HG02571 (cell line): Measurements from ENCODE around the gene PAFAH2.
A peak's percentile ranks its signal among the peaks of the same experiment; 100 is the strongest.

Experiments used
- ATAC-seq: cut with Tn5 transposase; IDR thresholded peaks from one replicate; pipeline ENCODE4 v1.9.1; 2021; ENCODE audit warnings: mild to moderate bottlenecking, moderate library complexity; ENCODE audit not compliant: unreplicated experiment

The PAFAH2 gene

GRCh38 chr1:25997828-25998761, at the start of gene PAFAH2:
Gene PAFAH2, minus strand, starts transcription at chr1:25998063. Its CDS starts 7,247 bp downstream, at chr1:25990816.
- peak; percentile 96 for ATAC-seq

- no peak for ATAC-seq
These were observed 49.5 kb upstream of the PAFAH2 start for GRCh38 chr1:26047278-26047874.

GRCh38 chr1:26046246-26047095, 48.6 kb upstream of the PAFAH2 start:
- ATAC-seq: no peak

GRCh38 chr1:26045722-26046245, 47.9 kb upstream of the PAFAH2 start, which contains the start of gene SLC30A2:
Gene SLC30A2, minus strand, starts transcription at chr1:26046118. Its CDS starts 222 bp downstream, at chr1:26045896.
- ATAC-seq: no peak

DNA sequence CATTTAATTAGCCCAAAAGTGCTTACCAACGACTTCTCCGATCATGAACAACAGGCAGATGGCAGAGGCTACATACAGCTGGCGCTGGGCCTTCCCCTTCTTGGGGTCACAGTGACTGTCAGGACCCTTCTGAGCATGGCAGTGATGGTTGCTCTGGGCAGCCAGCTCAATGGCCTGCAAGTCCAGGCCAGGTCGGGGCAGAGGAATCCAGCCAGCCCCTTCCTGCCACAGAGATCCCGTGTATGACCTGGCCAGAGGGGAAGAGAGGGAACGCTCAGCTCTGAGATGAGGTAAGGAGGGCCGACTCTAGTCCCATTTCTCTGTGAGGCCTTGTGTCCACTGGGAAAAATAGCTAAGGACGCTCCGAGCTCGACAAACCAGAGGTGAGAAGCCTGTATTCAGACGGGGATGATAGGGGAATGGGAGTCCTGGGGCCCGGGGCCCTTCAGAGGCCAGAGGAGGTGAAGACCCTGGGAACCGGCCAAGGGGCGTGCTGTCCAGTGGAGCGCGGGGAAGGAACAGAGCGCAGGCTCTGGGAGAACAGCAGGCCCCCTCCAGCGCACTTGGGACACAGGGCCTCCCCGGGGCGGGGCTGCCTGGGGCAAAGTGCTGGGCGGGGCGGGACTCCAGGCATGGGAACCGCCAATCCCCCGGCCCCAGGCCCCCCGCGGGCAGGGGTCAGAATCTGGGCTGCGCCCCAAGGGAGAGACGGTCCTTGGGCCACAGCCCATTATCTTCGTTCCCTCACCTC, 47.3 kb upstream of the PAFAH2 start:
- ATAC-seq: no peak

DNA sequence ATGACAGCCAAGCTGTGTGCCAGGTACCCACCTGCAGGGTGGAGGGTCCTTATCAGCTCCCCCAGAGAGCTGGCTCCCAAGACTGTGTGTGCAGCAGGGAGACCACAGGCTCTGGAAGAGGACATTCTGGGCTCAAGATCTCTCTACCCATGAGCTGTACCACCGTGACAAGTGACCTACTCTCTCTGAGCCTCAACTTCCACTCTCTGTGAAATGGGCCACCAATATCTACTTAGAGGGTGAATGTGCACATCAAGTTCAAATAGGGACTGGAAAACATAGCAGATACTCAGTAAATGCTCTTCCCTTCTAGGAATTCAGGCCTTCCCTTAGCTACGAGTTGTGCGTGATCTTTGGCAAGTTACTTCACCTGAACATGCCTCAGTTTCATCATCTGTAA, 46.6 kb upstream of the PAFAH2 start:
- ATAC-seq: no peak

- no peak for ATAC-seq
These were observed 45.9 kb upstream of the PAFAH2 start for GRCh38 chr1:26043765-26044164.

DNA sequence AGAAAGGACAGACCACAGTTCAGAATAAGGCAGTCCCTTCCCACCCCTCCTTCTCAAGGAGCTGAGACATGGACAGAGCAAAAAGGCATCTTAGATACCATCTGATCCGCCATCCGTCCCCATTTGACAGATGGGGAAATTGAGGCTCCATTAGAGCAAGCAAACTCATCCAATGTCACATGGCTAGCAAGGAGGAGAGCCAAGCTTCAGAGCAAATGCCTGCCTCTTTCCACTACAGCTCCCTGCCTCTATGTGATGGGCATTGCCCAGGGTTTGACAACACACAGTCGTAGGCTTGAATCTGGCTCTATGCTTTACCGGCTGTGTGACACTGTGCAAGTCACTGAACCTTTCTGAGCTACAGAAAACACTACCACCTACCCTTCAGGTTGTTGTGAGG, 44.1 kb upstream of the PAFAH2 start:
- ATAC-seq: no peak

DNA sequence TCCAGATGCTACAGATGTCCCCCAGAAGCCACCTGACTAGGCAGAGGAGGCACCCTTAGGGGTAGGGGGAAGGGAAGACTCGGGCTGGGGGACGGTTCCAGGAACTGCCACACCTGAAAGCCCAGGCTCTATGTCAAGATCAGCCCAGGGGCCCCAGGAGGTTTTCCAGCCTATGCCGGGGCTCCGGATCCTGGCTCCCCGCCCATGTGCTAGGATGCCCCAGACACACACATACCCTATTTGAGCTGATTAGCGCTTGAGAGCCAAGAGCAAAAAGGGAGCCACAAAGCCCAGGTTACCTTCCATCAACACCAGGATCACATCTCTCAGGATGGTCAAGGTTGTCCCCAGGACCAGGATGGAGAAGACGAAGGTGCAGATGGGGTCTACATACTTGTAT, 43.5 kb upstream of the PAFAH2 start:
- no peak for ATAC-seq

DNA sequence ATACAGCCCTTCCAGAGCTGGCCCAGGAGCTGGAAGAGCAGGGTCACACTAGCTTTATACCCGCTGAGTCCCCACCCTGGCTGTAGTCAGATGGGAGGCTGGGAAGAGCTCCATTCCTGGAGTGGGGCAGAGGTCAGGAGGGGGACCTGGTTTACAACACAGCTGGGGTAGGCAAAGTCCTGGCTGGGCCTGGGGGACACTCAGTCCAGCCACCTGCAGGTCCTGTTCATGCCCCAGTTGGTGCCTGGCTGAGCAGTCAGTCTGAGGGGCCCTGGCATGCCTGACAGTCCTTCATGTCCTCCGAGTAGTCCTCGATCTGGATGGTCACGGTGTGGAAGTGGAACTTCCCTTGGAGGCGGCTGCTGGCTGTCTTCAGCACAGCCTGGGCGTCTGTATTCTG, 41.0 kb upstream of the PAFAH2 start:
- ATAC-seq: no peak

DNA sequence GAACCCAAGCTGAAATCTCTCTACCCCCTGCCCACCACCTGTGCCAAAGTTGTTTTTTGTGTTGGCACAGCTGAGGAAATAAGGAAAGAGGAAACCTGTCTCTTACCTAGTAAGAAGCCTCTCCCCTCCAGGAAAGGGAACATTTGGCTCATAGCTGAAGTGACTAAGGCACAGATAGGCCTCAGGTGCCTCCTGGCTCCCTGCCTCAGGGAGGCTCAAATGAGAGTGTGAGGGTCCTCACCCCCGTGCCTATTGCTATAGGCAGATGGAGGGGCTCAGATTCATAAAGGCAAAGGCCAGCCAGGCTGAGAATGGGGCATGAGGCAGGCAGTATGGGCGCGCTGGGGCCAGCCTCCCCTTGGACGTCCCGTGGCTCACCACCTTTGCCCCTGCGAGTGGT, 40.6 kb upstream of the PAFAH2 start:
- ATAC-seq: no peak

- no peak for ATAC-seq
These were observed 40.0 kb upstream of the PAFAH2 start for GRCh38 chr1:26037904-26038303.

DNA sequence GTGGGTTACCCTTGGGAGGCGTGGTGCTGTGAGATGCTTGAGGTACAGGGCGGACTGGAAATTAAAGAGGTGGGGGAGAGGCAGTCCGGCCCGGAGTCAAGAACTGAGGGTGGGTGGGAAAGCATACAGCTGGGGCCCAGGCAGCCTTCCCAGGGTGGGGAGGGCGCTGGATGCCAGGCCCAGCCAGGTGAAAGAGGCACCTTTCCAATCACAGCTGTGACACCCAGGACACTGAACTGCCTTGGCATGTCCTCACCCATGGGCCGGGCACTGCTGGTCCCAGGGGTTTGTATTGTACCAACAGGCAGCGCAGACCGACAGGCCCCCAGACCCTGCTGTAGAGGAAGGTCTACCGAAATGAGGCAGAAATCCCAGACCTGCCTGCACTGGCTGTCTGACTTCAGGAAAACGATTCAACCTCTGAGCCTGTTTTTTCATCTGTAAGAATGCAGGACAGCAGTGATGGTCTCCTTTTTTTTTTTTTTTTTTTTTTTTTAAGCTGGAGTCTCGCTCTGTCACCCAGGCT, 39.0 kb upstream of the PAFAH2 start:
- ATAC-seq: no peak

DNA sequence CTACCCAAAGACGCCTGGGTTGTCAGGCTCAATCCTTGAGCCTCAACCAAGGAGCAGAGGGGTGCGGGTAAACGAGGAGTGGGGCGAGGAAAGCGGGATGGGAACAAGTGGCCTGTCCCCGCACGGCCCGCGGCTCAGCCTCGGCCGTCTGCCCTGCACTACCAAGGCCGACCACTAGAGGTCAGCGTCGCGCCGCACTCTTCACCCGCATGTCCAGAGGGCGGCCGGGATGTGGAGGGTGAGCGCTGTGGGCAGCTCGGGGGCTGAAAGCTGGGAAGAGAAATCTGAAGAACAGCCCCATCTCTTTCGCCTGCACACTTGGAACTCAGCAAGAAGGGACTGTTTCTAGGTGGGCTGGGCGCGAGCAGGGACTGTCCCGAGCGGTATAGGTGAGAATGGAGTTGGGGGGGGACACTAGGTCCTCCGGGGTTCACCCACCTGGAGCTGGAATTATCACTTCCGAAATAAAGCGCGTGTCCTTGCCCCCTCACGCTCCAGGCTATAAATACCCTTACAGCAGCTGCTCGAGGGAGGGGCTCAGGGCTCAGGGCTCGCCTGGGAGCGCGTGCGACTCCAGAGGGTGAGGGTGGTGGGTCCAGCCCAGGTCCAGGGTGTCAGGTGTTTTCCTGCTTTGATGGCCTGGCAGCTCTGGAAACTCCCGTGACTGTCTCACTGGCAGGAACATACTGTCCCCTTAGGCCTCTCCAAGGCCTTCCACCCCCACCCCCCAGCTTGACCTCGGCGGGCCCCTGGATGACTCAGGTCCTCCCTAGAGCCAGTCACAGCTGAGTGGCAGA, 38.3 kb upstream of the PAFAH2 start:
- peak; percentile 59 for ATAC-seq

DNA sequence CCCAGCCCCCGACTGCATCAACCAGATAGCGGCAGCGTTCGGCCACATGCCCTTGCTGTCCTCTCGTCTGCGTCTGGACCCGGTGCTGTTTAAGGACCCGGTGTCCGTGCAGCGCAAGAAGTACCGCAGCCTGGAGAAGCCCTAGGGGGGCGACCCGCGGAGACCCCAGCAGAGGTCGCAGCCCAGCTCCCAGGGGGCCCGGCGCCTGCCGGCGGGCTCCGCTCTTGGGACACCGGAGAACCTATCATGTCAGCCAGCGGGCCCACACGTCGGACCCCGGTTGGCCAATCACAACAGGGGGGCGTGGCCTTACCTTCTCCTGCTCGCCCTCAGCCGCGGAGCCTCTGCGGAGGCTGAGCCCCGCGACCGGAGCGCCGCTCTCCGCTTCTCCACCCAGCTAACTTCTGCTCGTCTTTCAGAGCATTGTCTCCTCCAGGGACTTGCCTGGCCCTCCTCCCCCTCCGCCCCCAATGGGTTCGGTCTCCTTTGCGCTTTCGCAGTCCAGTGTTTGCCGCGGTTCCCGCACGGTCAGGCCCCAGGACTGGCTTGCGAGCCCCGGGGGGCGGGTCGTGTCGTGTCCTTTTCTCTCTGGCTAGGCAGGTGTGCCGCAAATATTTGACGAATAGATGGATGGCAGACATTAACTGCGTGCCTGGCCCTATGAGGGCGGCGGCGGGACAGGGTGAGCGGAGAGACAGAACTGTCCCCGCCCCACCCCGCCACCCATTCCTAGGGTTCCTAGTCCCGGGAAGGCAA, 37.5 kb upstream of the PAFAH2 start:
- ATAC-seq: peak; percentile 81

DNA sequence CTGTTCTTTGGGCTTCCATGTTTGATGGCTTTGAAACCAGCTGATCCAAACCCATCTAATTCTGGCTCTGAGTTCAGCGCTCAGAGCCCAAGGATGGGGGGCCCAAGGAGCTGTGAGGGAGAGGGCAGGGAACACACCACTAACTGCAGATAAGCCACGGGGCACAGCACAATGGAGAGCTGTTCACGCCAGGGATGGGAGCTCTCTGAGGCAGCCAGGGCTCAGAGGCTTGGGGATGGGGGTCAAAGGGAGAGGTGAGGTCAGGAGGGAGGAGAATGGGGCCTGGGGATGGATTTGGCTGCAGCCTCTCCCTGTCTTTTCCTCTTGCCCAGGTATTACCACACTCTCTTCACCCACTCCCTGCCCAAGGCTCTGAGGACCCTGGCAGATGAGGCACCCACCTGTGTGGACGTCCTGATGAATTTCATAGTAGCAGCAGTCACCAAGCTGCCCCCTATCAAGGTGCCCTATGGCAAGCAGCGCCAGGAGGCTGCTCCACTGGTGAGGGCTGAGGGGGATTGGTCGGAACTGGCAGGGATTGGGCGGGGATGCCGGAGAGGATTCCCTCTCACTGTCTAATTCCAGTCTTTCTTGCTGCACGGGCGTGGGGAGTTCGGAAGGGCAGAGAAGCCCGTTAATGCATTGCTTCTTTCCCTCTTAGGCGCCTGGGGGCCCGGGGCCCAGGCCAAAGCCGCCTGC, 36.8 kb upstream of the PAFAH2 start:
- no peak for ATAC-seq

DNA sequence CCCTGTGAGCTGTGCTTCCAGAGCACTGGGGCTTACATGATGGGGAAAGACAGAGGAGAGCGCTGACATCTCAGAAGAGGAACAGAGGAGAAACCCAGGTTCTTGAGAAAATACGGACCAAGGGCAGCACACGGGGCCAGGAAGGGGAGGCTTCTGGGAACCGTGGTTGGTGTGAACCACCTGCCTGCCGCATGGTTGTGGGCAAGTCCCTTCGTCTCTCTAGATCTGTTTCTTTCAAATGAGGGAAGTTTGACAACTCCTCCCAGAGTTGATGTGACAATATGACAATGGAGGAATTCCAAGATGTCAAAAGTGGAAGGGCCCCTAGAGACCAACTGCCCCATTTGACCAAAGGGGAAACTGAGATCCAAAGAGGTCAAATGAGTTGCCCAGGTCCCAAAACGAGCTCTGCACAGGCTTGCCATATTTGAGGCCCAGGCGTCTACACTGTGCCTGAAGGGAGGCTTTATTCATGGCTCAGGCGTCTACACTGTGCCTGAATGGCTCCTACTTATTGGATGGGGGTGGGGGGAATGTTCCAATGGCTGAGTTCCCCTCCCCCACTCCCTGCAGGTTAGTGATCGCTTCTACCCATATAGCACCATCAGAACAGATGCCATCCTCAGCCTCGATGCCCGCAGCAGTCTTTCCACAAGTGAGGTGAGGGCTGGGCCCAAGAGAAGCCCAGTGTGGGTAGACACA, 34.9 kb upstream of the PAFAH2 start:
- no peak for ATAC-seq
